ENCODE data around the gene CLEC4M.

CLEC4M gene

GRCh38 chr19:7778081-7778480 lies 15.0 kb downstream of the CLEC4M start:
- in situ Hi-C loops (cut with MboI; ENCODE audit: low sequenced_read_pairs, unreplicated experiment), result no loop called here
- DNase-seq (ENCODE audit: low spot score), result no peak
- TF ChIP-seq, protein P1, sequence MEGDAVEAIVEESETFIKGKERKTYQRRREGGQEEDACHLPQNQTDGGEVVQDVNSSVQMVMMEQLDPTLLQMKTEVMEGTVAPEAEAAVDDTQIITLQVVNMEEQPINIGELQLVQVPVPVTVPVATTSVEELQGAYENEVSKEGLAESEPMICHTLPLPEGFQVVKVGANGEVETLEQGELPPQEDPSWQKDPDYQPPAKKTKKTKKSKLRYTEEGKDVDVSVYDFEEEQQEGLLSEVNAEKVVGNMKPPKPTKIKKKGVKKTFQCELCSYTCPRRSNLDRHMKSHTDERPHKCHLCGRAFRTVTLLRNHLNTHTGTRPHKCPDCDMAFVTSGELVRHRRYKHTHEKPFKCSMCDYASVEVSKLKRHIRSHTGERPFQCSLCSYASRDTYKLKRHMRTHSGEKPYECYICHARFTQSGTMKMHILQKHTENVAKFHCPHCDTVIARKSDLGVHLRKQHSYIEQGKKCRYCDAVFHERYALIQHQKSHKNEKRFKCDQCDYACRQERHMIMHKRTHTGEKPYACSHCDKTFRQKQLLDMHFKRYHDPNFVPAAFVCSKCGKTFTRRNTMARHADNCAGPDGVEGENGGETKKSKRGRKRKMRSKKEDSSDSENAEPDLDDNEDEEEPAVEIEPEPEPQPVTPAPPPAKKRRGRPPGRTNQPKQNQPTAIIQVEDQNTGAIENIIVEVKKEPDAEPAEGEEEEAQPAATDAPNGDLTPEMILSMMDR (IDR thresholded peaks at IDR 0.05; ENCODE audit: borderline replicate concordance, control extremely low read depth, extremely low read depth, insufficient read depth, missing control alignments), result no peak

DNA sequence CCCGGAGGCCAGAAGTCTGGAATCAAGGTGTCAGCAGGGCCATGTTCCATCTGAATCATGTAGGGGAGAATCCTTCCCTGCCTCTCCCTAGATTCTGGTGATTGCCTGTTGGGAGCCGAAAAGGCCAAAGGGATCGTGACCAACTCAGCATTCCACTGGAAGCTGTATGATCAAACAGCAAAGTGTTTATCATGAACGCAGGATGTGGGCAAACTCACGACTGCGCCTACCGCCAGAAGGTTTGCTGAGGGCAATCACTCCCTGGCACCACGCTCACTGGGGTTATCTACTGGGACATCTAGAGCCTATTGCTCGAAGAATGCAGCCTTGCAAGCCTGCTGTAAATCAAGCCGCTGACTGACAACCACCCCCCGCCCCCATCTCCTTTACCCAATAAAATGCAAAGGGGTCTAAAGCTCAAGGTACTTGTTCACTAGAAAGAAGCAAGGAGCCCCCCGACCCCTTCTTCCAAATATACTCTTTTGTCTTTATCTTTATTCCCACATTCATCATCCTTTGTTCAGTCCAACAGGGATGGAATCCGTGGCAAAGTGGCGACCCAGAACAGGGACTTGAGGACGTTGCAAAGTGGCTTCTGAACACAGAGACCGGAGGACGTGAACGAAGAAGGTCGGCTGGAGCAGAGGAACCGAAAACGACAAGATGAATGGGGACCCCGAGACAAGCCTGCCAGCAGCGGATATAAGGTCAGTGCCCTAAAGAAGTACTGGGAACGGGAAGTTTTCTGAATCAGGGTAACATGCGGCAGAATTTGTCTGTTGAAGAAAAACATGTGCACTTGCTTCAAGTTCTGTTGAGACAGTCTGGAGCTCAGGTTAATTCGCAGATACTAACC lies 16.8 kb downstream of the CLEC4M start:
- DNase-seq (ENCODE audit: low spot score), result no peak
- TF ChIP-seq, protein P1 (IDR thresholded peaks at IDR 0.05; ENCODE audit: borderline replicate concordance, control extremely low read depth, extremely low read depth, insufficient read depth, missing control alignments), result no peak
- in situ Hi-C loops (cut with MboI; ENCODE audit: low sequenced_read_pairs, unreplicated experiment), result no loop called here

DNA sequence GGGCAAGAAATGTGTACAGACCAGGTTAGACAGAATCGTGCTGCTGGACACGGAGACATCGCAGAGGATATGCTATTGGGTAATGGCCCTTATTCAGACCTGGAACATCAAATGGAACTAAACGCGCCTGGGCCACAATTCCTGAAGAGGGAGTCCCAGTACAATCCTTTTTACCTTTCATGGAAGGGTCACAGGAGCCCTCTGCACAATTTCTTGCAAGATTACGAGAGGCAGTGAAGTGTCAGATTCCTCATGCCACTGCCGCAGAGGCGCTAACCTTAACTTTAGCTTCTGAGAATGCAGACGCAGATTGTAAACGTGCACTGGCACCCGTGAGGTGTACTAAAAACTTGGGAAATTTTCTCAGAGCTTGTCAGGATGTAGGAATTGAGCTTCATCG lies 18.1 kb downstream of the CLEC4M start:
- no peak for DNase-seq (ENCODE audit: low spot score)
- in situ Hi-C loops (cut with MboI; ENCODE audit: low sequenced_read_pairs, unreplicated experiment), result no loop called here
- TF ChIP-seq, protein P1 (IDR thresholded peaks at IDR 0.05; ENCODE audit: borderline replicate concordance, control extremely low read depth, extremely low read depth, insufficient read depth, missing control alignments), result no peak

DNA sequence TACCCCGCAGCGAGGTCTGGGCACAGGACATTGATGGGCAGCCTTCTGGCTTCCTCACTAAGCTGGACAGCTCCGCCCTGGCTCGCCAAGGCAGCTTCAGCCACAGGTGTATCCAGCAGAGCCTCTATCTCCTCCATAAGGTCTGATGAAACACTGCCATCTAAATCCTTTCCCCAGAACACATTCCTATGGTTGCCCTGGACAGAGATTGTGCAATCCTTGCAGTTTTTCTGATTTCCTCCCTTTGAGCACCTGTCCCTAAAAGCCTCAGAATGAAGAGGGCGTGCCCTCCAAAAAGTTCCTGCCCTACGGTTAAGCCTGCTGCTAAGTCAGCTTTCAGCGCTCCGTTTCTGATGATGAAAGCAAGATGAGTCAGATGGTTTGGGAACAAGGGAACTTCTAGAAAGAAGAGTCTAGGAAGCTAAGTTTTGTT lies 21.0 kb downstream of the CLEC4M start:
- no peak for DNase-seq (ENCODE audit: low spot score)
- TF ChIP-seq, protein P1 (IDR thresholded peaks at IDR 0.05; ENCODE audit: borderline replicate concordance, control extremely low read depth, extremely low read depth, insufficient read depth, missing control alignments), result no peak
- in situ Hi-C loops (cut with MboI; ENCODE audit: low sequenced_read_pairs, unreplicated experiment), result no loop called here

DNA sequence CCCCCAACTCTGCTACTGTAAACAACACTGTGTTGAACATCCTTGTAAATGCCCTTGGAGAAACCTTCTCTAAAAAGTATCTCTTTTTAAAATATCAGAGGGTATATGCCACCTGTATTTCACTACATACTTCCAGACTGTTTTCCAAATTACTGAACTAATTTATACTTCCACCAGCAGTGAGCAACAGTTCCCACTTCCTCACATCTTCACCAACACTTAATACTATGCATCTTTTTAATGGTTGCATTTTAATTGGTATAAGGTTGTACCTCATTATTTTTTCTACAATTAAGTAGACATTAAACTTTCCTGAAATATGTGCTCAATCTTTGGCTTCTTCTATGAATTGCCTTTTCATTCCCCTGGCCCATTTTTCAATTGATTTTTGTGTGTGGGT lies 21.8 kb downstream of the CLEC4M start:
- DNase-seq (ENCODE audit: low spot score), result no peak
- in situ Hi-C loops (cut with MboI; ENCODE audit: low sequenced_read_pairs, unreplicated experiment), result no loop called here
- TF ChIP-seq, protein P1 (IDR thresholded peaks at IDR 0.05; ENCODE audit: borderline replicate concordance, control extremely low read depth, extremely low read depth, insufficient read depth, missing control alignments), result no peak

DNA sequence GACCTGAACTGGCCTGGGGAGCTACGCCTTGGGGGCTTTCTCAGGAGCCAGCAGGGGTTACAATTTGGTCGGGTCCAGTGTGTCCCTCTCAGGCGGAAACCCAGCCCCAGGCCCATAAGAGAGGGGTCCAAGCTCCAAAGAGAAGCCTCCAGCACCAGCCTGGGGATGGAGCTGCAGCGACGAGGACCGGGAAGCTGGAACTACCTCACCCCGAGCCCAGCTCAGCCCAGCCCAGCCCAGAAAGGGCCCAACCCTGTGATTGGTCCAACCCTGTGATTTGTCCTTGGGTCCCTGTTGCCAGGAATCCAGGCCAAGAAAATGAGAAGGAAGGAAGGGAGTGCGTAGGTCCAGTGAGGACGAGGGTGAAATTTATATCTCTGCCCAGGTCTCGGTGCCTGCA lies 24.1 kb downstream of the CLEC4M start:
- no peak for DNase-seq (ENCODE audit: low spot score)
- TF ChIP-seq, protein P1 (IDR thresholded peaks at IDR 0.05; ENCODE audit: borderline replicate concordance, control extremely low read depth, extremely low read depth, insufficient read depth, missing control alignments), result no peak
- in situ Hi-C loops (cut with MboI; ENCODE audit: low sequenced_read_pairs, unreplicated experiment), result no loop called here

All from GM13976 (cell line).